GM23248 (cell line): ENCODE data around the gene CD8A.

ENCODE experiments used
- EZH2 ChIP-seq: fragments of 200-600 bp; sonication (generic); IDR thresholded peaks from 2 replicates; pipeline ENCODE4 v1.6.1; 2018; ENCODE audit warnings: antibody characterized with exemption, mild to moderate bottlenecking; ENCODE audit not compliant: insufficient read depth, poor library complexity, severe bottlenecking
- EZH2phosphoT487 ChIP-seq: fragments of 200-600 bp; sonication (generic); IDR thresholded peaks from 2 replicates; pipeline ENCODE4 v1.6.1; 2018; ENCODE audit warnings: antibody characterized with exemption, moderate library complexity, mild to moderate bottlenecking, low read depth; ENCODE audit not compliant: insufficient read depth

- TF ChIP-seq EZH2 = no peak
- TF ChIP-seq EZH2phosphoT487 = no peak
These were observed 17.8 kb upstream of the CD8A start for GRCh38 chr2:86808315-86809161.
